Activated CD4-positive, CD25-positive, alpha-beta regulatory T cell treated with anti-CD3 and anti-CD28 coated beads, Interleukin-2, amount 50 U/mL, for 72 hours (primary cell): ENCODE measurements around the gene WIPF3.

Experiments
- DNase-seq: peaks from one replicate; pipeline ENCODE4 v3.0.0; 2021

WIPF3 gene

GRCh38 chr7:29848941-29849340 lies 42.6 kb downstream of the WIPF3 start:
- DNase-seq = no peak

- DNase-seq = no peak
Measured at GRCh38 chr7:29851487-29851886, 45.2 kb downstream of the WIPF3 start.

GRCh38 chr7:29852457-29852856 lies 46.1 kb downstream of the WIPF3 start:
- no peak for DNase-seq

GRCh38 chr7:29853072-29853471 lies 46.8 kb downstream of the WIPF3 start:
- DNase-seq = no peak

GRCh38 chr7:29853789-29854188 lies 47.5 kb downstream of the WIPF3 start:
- no peak for DNase-seq

- DNase-seq = no peak
Measured at GRCh38 chr7:29854257-29854938, 48.1 kb downstream of the WIPF3 start.

- no peak for DNase-seq
Measured at GRCh38 chr7:29857654-29858053, 51.3 kb downstream of the WIPF3 start.

GRCh38 chr7:29858191-29858951 lies 52.1 kb downstream of the WIPF3 start:
- no peak for DNase-seq

GRCh38 chr7:29859104-29859503 lies 52.8 kb downstream of the WIPF3 start:
- no peak for DNase-seq

GRCh38 chr7:29859524-29860185 lies 53.3 kb downstream of the WIPF3 start:
- no peak for DNase-seq

- no peak for DNase-seq
Measured at GRCh38 chr7:29860186-29860585, 53.9 kb downstream of the WIPF3 start.

- DNase-seq = no peak
Measured at GRCh38 chr7:29861884-29862283, 55.6 kb downstream of the WIPF3 start.

GRCh38 chr7:29864656-29865055 lies 58.3 kb downstream of the WIPF3 start:
- DNase-seq = no peak

- no peak for DNase-seq
Measured at GRCh38 chr7:29865526-29865925, 59.2 kb downstream of the WIPF3 start.

GRCh38 chr7:29866490-29866930 lies 60.2 kb downstream of the WIPF3 start:
- no peak for DNase-seq

GRCh38 chr7:29871787-29872398 lies 65.6 kb downstream of the WIPF3 start:
- DNase-seq = no peak

GRCh38 chr7:29873644-29874294 lies 67.5 kb downstream of the WIPF3 start:
- no peak for DNase-seq

GRCh38 chr7:29875741-29876140 lies 69.4 kb downstream of the WIPF3 start:
- DNase-seq = no peak

GRCh38 chr7:29877196-29877595 lies 70.9 kb downstream of the WIPF3 start:
- DNase-seq = no peak

GRCh38 chr7:29878081-29878688 lies 71.9 kb downstream of the WIPF3 start:
- no peak for DNase-seq

- no peak for DNase-seq
Measured at GRCh38 chr7:29879609-29880008, 73.3 kb downstream of the WIPF3 start.

GRCh38 chr7:29881724-29882123 lies 75.4 kb downstream of the WIPF3 start:
- DNase-seq = no peak

- no peak for DNase-seq
Measured at GRCh38 chr7:29882481-29882880, 76.2 kb downstream of the WIPF3 start.
